Astrocyte (in vitro differentiated cells and primary cell): ENCODE data around the gene PBLD. TPM values are rescaled to one million over a fixed set of nuclear protein-coding genes. Genes with fewer than 3 reads are reported as not detected.

Experiments used
- DNase-seq: peaks from one replicate; pipeline ENCODE4 v3.0.0-alpha.2; 2010; ENCODE audit warnings: low read depth
- FAIRE-seq: peaks from 2 replicates; lab custom pipeline; 2011; peaks lifted over from hg19 to GRCh38; lab: Jason Lieb, UNC
- H2AFZ ChIP-seq: 2 replicates; pipeline ENCODE4 v1.6.0; 2012; ENCODE audit warnings: low read depth, low read length, inconsistent platforms
- H3K27ac ChIP-seq: 2 replicates; pipeline ENCODE4 v1.5.1; 2011; ENCODE audit warnings: low read depth, low read length, inconsistent platforms
- H3K27me3 ChIP-seq: 2 replicates; pipeline ENCODE4 v1.6.0; 2011; ENCODE audit warnings: low read length, inconsistent platforms; ENCODE audit not compliant: insufficient read depth
- H3K36me3 ChIP-seq: 2 replicates; pipeline ENCODE4 v1.5.1; 2011; ENCODE audit warnings: low read length, inconsistent platforms; ENCODE audit not compliant: insufficient read depth
- H3K4me1 ChIP-seq: 2 replicates; pipeline ENCODE4 v1.5.1; 2011; ENCODE audit warnings: low read length, inconsistent platforms; ENCODE audit not compliant: insufficient read depth
- H3K4me2 ChIP-seq: 2 replicates; pipeline ENCODE4 v1.6.0; 2012; ENCODE audit warnings: low read length, inconsistent platforms
- H3K4me3 ChIP-seq: 2 replicates; pipeline ENCODE4 v1.5.1; 2011; ENCODE audit warnings: low read depth, mild to moderate bottlenecking, low read length, inconsistent platforms; ENCODE audit not compliant: insufficient read depth
- H3K79me2 ChIP-seq: 2 replicates; pipeline ENCODE4 v1.6.0; 2012; ENCODE audit warnings: mild to moderate bottlenecking, low read length, inconsistent platforms; ENCODE audit not compliant: insufficient read depth
- H3K9ac ChIP-seq: 2 replicates; pipeline ENCODE4 v1.6.0; 2012; ENCODE audit warnings: mild to moderate bottlenecking, low read length, inconsistent platforms
- H3K9me3 ChIP-seq: 2 replicates; pipeline ENCODE4 v1.5.1; 2012; ENCODE audit warnings: low read depth, mild to moderate bottlenecking, low read length, inconsistent platforms; ENCODE audit not compliant: insufficient read depth
- H4K20me1 ChIP-seq: 2 replicates; pipeline ENCODE4 v1.6.0; 2012; ENCODE audit warnings: low read length, inconsistent platforms; ENCODE audit not compliant: insufficient read depth
- H3K27ac Mint-ChIP-seq: one replicate; pipeline ENCODE4 v1.8.0; 2021; ENCODE audit warnings: mild to moderate bottlenecking, mixed read lengths; ENCODE audit not compliant: unreplicated experiment
- H3K27me3 Mint-ChIP-seq: one replicate; pipeline ENCODE4 v1.8.0; 2021; ENCODE audit warnings: low read depth, mixed read lengths; ENCODE audit not compliant: unreplicated experiment
- H3K36me3 Mint-ChIP-seq: one replicate; pipeline ENCODE4 v1.8.0; 2021; ENCODE audit warnings: low read depth, mixed read lengths; ENCODE audit not compliant: unreplicated experiment
- H3K4me1 Mint-ChIP-seq: one replicate; pipeline ENCODE4 v1.8.0; 2021; ENCODE audit warnings: low read depth, mixed read lengths; ENCODE audit not compliant: unreplicated experiment
- H3K4me3 Mint-ChIP-seq: one replicate; pipeline ENCODE4 v1.8.0; 2021; ENCODE audit warnings: mild to moderate bottlenecking, moderate library complexity, mixed read lengths; ENCODE audit not compliant: unreplicated experiment
- H3K9me3 Mint-ChIP-seq: one replicate; pipeline ENCODE4 v1.8.0; 2021; ENCODE audit warnings: mild to moderate bottlenecking, mixed read lengths; ENCODE audit not compliant: unreplicated experiment
- CTCF ChIP-seq: IDR thresholded peaks from 2 replicates; pipeline ENCODE4 v1.5.1; 2011; ENCODE audit warnings: low read depth, mild to moderate bottlenecking, inconsistent platforms, low read length, moderate library complexity; ENCODE audit not compliant: insufficient read depth
- EZH2 ChIP-seq: IDR thresholded peaks from 2 replicates; pipeline ENCODE4 v1.6.1; 2012; ENCODE audit warnings: mild to moderate bottlenecking, low read length, inconsistent platforms; ENCODE audit not compliant: insufficient read depth
- total RNA-seq: library from RNA; stranded (reverse); gene quantifications from 2 replicates; pipeline ENCODE4 v1.2.1, GENCODE V29; 2021

Gene PBLD
- total RNA-seq, 1 donor from 2014 or later: 6.1 TPM

DNA sequence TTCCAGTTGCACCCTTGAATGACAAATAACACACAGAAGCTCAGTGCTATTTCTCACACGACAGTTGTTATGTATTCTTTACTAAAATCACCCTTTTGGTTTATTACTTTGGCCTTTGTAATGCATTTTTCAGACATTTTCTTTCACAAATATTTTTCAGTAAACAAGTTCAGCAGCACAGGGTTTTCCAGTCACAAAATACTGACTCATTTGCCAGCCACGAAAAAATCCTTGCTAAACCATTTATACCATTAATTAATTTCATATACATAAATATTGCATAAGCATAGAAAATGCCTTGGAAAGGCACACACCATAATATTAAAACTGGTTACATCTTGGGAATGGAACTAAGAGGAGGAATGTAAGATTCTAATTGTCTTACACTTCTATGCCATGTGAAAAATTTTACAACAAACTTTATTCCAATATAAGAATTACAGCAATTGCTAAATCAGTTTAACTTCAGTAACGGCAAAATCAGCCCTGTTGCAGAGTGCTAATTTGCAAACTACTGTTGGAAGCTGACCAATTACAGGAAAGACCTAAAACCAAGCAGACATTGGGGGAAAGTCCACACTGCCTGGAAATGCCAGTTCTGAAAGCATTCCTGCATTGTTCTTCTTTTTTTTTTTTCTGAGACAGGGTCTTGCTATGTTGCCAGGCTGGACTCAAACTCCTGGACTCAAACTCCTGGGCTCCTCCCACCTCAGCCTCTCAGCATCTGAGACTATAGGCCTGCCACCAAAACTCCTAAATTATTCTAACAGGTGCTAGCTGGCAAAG, 31.6 kb upstream of the PBLD start:
- Mint-ChIP-seq H3K4me1 (no peaks in the 10 kb centered on the region), H3K27me3 (no peaks in the 10 kb centered on the region), H3K9me3 (no peaks in the 10 kb centered on the region), H3K4me3 (no peak overlapping the region), H3K27ac (no peak overlapping the region), H3K36me3 (peaks cover 5% of the 10 kb centered on the region)
- peaks cover 24% of the 10 kb centered on the region for H3K36me3 ChIP-seq
- DNase-seq: no peak
- FAIRE-seq: no peak
- H3K4me1 ChIP-seq: no peaks in the 10 kb centered on the region
- TF ChIP-seq EZH2: no peak
- TF ChIP-seq CTCF: no peak
- no peaks in the 10 kb centered on the region for H3K79me2 ChIP-seq
- H3K9ac ChIP-seq: no peak overlapping the region
- H3K4me3 ChIP-seq: no peak overlapping the region
- H4K20me1 ChIP-seq: no peaks in the 10 kb centered on the region
- H3K27ac ChIP-seq: no peak overlapping the region
- H3K27me3 ChIP-seq: no peaks in the 10 kb centered on the region
- H3K9me3 ChIP-seq: no peaks in the 10 kb centered on the region
- no peak overlapping the region for H3K4me2 ChIP-seq
- no peak overlapping the region for H2AFZ ChIP-seq

GRCh38 chr10:68362590-68362989, 29.9 kb upstream of the PBLD start:
- H3K36me3 ChIP-seq: peaks cover 23% of the 10 kb centered on the region
- no peak overlapping the region for H3K4me2 ChIP-seq
- no peak overlapping the region for H3K27ac Mint-ChIP-seq
- no peak overlapping the region for H3K9ac ChIP-seq
- H3K9me3 Mint-ChIP-seq: no peaks in the 10 kb centered on the region
- H2AFZ ChIP-seq: no peak overlapping the region
- TF ChIP-seq CTCF (no peak), EZH2 (no peak)
- H3K27me3 Mint-ChIP-seq: no peaks in the 10 kb centered on the region
- H3K4me3 Mint-ChIP-seq: no peak overlapping the region
- no peaks in the 10 kb centered on the region for H3K4me1 ChIP-seq
- no peak overlapping the region for H3K27ac ChIP-seq
- H3K9me3 ChIP-seq: no peaks in the 10 kb centered on the region
- FAIRE-seq (no peak), DNase-seq (no peak)
- H3K27me3 ChIP-seq: no peaks in the 10 kb centered on the region
- H3K79me2 ChIP-seq: no peaks in the 10 kb centered on the region
- no peaks in the 10 kb centered on the region for H4K20me1 ChIP-seq
- no peaks in the 10 kb centered on the region for H3K4me1 Mint-ChIP-seq
- H3K4me3 ChIP-seq: no peak overlapping the region
- peaks cover 5% of the 10 kb centered on the region for H3K36me3 Mint-ChIP-seq

DNA sequence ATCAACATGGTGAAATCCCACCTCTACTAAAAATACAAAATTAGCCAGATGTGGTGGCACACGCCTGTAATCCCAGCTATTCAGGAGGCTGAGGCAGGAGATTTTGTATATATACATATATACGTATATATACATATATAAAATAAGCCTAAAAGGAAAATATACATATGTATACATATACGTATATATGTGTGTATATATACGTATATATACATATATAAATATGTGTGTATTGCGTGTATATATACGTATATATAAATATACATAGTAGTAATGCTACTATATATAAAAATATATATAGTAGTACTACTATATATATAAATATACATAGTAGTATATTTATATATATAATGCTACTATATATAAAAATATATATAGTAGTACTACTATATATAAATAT, 26.5 kb upstream of the PBLD start:
- H3K36me3 ChIP-seq: peaks cover 26% of the 10 kb centered on the region
- no peaks in the 10 kb centered on the region for H3K9me3 Mint-ChIP-seq
- H3K4me2 ChIP-seq: no peak overlapping the region
- no peak for DNase-seq
- H3K9ac ChIP-seq: no peak overlapping the region
- H3K4me1 ChIP-seq: no peaks in the 10 kb centered on the region
- H3K79me2 ChIP-seq: no peaks in the 10 kb centered on the region
- H3K27me3 Mint-ChIP-seq: no peaks in the 10 kb centered on the region
- H3K36me3 Mint-ChIP-seq: peaks cover 8% of the 10 kb centered on the region
- FAIRE-seq: no peak
- H2AFZ ChIP-seq: no peak overlapping the region
- no peak for TF ChIP-seq CTCF
- TF ChIP-seq EZH2: no peak
- no peaks in the 10 kb centered on the region for H4K20me1 ChIP-seq
- no peak overlapping the region for H3K27ac ChIP-seq
- no peak overlapping the region for H3K27ac Mint-ChIP-seq
- no peaks in the 10 kb centered on the region for H3K9me3 ChIP-seq
- no peak overlapping the region for H3K4me3 Mint-ChIP-seq
- no peaks in the 10 kb centered on the region for H3K4me1 Mint-ChIP-seq
- H3K27me3 ChIP-seq: no peaks in the 10 kb centered on the region
- H3K4me3 ChIP-seq: no peak overlapping the region
